OCI-LY1 (cell line): ENCODE results near the gene ITIH3.

ENCODE experiments used
- EZH2 ChIP-seq: fragments of 200-600 bp; sonication (generic), shearing (Covaris generic); IDR thresholded peaks from 2 replicates; pipeline ENCODE4 v1.8.0; 2017; ENCODE audit warnings: borderline replicate concordance, mixed run types, mild to moderate bottlenecking, antibody characterized with exemption, low read length, moderate library complexity, mixed read lengths
- TF ChIP-seq, protein P1 (sequence below): fragments of 200-600 bp; sonication (generic), shearing (Covaris generic); IDR thresholded peaks from 2 replicates; pipeline ENCODE4 v1.5.1; 2017; ENCODE audit warnings: mild to moderate bottlenecking, antibody characterized with exemption, low read length, moderate library complexity, mixed read lengths

DNA sequence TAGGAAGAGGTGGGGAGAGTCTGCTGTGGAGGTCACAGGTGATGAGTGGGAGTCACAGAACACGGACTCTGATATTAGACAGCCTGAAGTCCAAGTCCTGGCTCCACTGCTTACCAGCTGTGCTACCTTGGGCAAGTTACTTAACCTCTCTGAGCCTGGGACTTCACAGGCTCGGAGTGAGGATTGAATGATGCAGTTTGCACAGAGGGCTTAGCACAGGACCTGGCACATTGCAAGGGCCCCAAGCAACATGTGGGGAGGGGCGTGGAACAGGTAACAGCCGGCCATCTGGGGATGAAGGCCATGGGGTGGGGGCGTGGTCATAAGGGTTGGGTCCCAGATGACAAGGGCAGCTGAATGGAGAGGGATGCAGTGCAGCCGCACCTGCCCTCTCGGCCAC lies 4.3 kb upstream of the ITIH3 start:
- TF ChIP-seq, protein P1, sequence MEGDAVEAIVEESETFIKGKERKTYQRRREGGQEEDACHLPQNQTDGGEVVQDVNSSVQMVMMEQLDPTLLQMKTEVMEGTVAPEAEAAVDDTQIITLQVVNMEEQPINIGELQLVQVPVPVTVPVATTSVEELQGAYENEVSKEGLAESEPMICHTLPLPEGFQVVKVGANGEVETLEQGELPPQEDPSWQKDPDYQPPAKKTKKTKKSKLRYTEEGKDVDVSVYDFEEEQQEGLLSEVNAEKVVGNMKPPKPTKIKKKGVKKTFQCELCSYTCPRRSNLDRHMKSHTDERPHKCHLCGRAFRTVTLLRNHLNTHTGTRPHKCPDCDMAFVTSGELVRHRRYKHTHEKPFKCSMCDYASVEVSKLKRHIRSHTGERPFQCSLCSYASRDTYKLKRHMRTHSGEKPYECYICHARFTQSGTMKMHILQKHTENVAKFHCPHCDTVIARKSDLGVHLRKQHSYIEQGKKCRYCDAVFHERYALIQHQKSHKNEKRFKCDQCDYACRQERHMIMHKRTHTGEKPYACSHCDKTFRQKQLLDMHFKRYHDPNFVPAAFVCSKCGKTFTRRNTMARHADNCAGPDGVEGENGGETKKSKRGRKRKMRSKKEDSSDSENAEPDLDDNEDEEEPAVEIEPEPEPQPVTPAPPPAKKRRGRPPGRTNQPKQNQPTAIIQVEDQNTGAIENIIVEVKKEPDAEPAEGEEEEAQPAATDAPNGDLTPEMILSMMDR: no peak
- TF ChIP-seq EZH2: no peak
